GM18867 (cell line): ENCODE results near the gene HELZ.
"Not testable (repeated sequence)": the region's sequence is repeated elsewhere in the genome, so short reads cannot be mapped to it uniquely, and the experiment has no call there.

ENCODE experiments used
- ATAC-seq: cut with Tn5 transposase; IDR thresholded peaks from one replicate; pipeline ENCODE4 v1.9.1; 2021; ENCODE audit warnings: mild to moderate bottlenecking, moderate library complexity; ENCODE audit not compliant: unreplicated experiment

The HELZ gene

GRCh38 chr17:67054011-67054591 is 190.9 kb downstream of the HELZ start:
- ATAC-seq = no peak

GRCh38 chr17:67053438-67054000 is 191.5 kb downstream of the HELZ start:
- no peak for ATAC-seq

- ATAC-seq = no peak
Measured at GRCh38 chr17:67052720-67053437, 192.1 kb downstream of the HELZ start.

- ATAC-seq = peak; percentile 61
Measured at GRCh38 chr17:67051837-67052236, 193.2 kb downstream of the HELZ start.

GRCh38 chr17:67051155-67051538 is 193.8 kb downstream of the HELZ start:
- no peak for ATAC-seq

- ATAC-seq = no peak
Measured at GRCh38 chr17:67050471-67051154, 194.4 kb downstream of the HELZ start.

- no peak for ATAC-seq
Measured at GRCh38 chr17:67050066-67050465, 194.9 kb downstream of the HELZ start.

GRCh38 chr17:67049025-67049739 is 195.8 kb downstream of the HELZ start:
- ATAC-seq = no peak

- no peak for ATAC-seq
Measured at GRCh38 chr17:67047382-67047781, 197.6 kb downstream of the HELZ start.

GRCh38 chr17:67046398-67046797 is 198.6 kb downstream of the HELZ start:
- no peak for ATAC-seq

- no peak for ATAC-seq
Measured at GRCh38 chr17:67044940-67045339, 200.1 kb downstream of the HELZ start.

GRCh38 chr17:67044016-67044772 is 200.8 kb downstream of the HELZ start, which contains the start of gene CACNG1:
TSS of gene CACNG1 (plus strand) at chr17:67044554. CDS start at chr17:67044661, 107 bp downstream.
- ATAC-seq = no peak

GRCh38 chr17:67043283-67043682 is 201.7 kb downstream of the HELZ start:
- no peak for ATAC-seq

- no peak for ATAC-seq
Measured at GRCh38 chr17:67041941-67042899, 202.8 kb downstream of the HELZ start.

- ATAC-seq = no peak
Measured at GRCh38 chr17:67041531-67041930, 203.5 kb downstream of the HELZ start.

- not testable (repeated sequence) for ATAC-seq
Measured at GRCh38 chr17:67041119-67041518, 203.9 kb downstream of the HELZ start.

GRCh38 chr17:67040652-67041051 is 204.3 kb downstream of the HELZ start:
- ATAC-seq = no peak

GRCh38 chr17:67038861-67039365 is 206.1 kb downstream of the HELZ start:
- ATAC-seq = no peak
